Panc1 (cell line): ENCODE measurements around the gene SLC25A30. TPM values are rescaled to one million over a fixed set of nuclear protein-coding genes. Genes with fewer than 3 reads are reported as not detected.

Experiments used
- ATAC-seq: fragments of 200-7000 bp; cut with Tn5 transposase; 2 replicates; pipeline ENCODE4 v1.9.1; 2020; ENCODE audit warnings: mild to moderate bottlenecking, moderate library complexity
- BruUV-seq: library from RNA; stranded (reverse); fragments of 400-500 nt; replicated peaks from 2 replicates; lab custom pipeline; 2021; lab: Mats Ljungman, UMichigan
- CTCF ChIA-PET: fragments of 300-600 bp; sonication (Branson Sonifier 250); formaldehyde crosslinking; loops from one replicate; lab custom pipeline; 2022; ENCODE audit warnings: antibody characterized with exemption; lab: Charles Lee
- POLR2A ChIA-PET: fragments of 300-600 bp; sonication (Branson Sonifier 250); formaldehyde crosslinking; loops from one replicate; lab custom pipeline; 2022; ENCODE audit warnings: antibody characterized with exemption; lab: Charles Lee
- DNase-seq: peaks from one replicate; pipeline ENCODE4 v3.0.0-alpha.2; 2010; ENCODE audit warnings: low read depth, low spot score
- H3K27ac ChIP-seq: 2 replicates; pipeline ENCODE4 v1.5.1; 2011; ENCODE audit warnings: mild to moderate bottlenecking, low read length, inconsistent platforms
- H3K27me3 ChIP-seq: fragments of 200-500 bp; sonication (Bioruptor generic); 2 replicates; pipeline ENCODE4 v1.6.0; 2014; ENCODE audit warnings: low read length, inconsistent platforms; ENCODE audit not compliant: control insufficient read depth, insufficient read depth
- H3K36me3 ChIP-seq: fragments of 200-500 bp; sonication (Bioruptor generic); 2 replicates; pipeline ENCODE4 v1.5.1; 2014; ENCODE audit warnings: inconsistent platforms, mild to moderate bottlenecking, low read length, moderate library complexity; ENCODE audit not compliant: control insufficient read depth, insufficient read depth
- H3K4me1 ChIP-seq: 2 replicates; pipeline ENCODE4 v1.5.1; 2011; ENCODE audit warnings: inconsistent platforms, mild to moderate bottlenecking, low read length, moderate library complexity; ENCODE audit not compliant: control insufficient read depth, insufficient read depth
- H3K4me3 ChIP-seq, 2 experiments: 2 replicates each; pipeline ENCODE4 v1.5.1; 2011 to 2012; ENCODE audit warnings: low read depth in 2 of 2, low read length in 2 of 2, mild to moderate bottlenecking in 2 of 2, inconsistent platforms in 1 of 2, moderate library complexity in 1 of 2
- H3K9me3 ChIP-seq: fragments of 200-500 bp; sonication (Bioruptor generic); 2 replicates; pipeline ENCODE4 v1.5.1; 2014; ENCODE audit warnings: low read depth, mild to moderate bottlenecking, inconsistent platforms, low read length, moderate library complexity; ENCODE audit not compliant: control insufficient read depth, insufficient read depth
- POLR2AphosphoS5 ChIP-seq: IDR thresholded peaks from 2 replicates; pipeline ENCODE4 v1.6.1; 2012; ENCODE audit warnings: mild to moderate bottlenecking, low read depth, low read length, moderate library complexity
- REST ChIP-seq, 2 experiments: IDR thresholded peaks; 2 replicates each; pipeline ENCODE4 v1.6.1; 2011 to 2012; ENCODE audit warnings: low read depth in 2 of 2, control low read depth in 1 of 2, low read length in 1 of 2, mild to moderate bottlenecking in 1 of 2, moderate library complexity in 1 of 2; ENCODE audit not compliant: insufficient read depth in 1 of 2
- SIN3A ChIP-seq: IDR thresholded peaks from 2 replicates; pipeline ENCODE4 v1.6.1; 2012; ENCODE audit warnings: low read depth, mild to moderate bottlenecking, low read length, moderate library complexity, borderline replicate concordance; ENCODE audit not compliant: insufficient read depth
- TCF7L2 ChIP-seq: IDR thresholded peaks from 2 replicates; pipeline ENCODE4 v1.6.1; 2011; ENCODE audit warnings: mild to moderate bottlenecking, low read depth, low read length, inconsistent platforms
- in situ Hi-C: cut with HindIII; loops from 2 replicates; pipeline ENCODE4 v1.10.0; 2016; ENCODE audit warnings: low sequenced_read_pairs, low pct_unique_long_range_greater_than_20kb
- intact Hi-C: fragments of 100-400 bp; cut with micrococcal nuclease; formaldehyde crosslinking; loops from one replicate; pipeline ENCODE4 v1.10.0; 2022; ENCODE audit not compliant: unreplicated experiment
- total RNA-seq: library from RNA; stranded (reverse); gene quantifications from one replicate; pipeline ENCODE4 v1.2.1, GENCODE V29; 2021; ENCODE audit not compliant: unreplicated experiment
- TF ChIP-seq, protein P1 (sequence below): fragments of 450-650 bp; IDR thresholded peaks from 2 replicates; pipeline ENCODE4 v1.5.1; 2017; ENCODE audit warnings: mild to moderate bottlenecking

SLC25A30 gene
- total RNA-seq, 1 experiment from 2014 or later, result 26.8 TPM

DNA sequence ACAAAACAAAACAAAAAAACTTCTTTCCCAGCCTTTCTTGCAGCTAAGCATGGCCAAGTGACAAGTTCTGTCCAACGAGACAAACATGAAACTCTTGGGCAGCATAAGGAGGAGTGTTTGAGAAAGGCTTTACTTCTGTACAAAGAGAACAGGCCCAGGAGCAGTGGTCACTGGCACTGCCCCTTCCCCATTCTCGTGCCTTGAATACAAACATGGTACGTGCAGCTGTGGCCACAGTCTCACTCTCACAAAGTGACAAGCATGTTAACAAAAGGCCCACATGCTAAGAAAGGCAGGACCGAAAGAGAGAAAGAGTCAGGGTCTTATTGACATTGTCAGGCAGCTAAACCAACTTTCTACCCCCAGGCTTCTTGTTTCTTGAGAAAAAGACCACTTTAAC lies 19.8 kb upstream of the SLC25A30 start:
- TF ChIP-seq, protein P1, sequence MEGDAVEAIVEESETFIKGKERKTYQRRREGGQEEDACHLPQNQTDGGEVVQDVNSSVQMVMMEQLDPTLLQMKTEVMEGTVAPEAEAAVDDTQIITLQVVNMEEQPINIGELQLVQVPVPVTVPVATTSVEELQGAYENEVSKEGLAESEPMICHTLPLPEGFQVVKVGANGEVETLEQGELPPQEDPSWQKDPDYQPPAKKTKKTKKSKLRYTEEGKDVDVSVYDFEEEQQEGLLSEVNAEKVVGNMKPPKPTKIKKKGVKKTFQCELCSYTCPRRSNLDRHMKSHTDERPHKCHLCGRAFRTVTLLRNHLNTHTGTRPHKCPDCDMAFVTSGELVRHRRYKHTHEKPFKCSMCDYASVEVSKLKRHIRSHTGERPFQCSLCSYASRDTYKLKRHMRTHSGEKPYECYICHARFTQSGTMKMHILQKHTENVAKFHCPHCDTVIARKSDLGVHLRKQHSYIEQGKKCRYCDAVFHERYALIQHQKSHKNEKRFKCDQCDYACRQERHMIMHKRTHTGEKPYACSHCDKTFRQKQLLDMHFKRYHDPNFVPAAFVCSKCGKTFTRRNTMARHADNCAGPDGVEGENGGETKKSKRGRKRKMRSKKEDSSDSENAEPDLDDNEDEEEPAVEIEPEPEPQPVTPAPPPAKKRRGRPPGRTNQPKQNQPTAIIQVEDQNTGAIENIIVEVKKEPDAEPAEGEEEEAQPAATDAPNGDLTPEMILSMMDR, result no peak
- TF ChIP-seq SIN3A (no peak), TCF7L2 (no peak), REST (IDR thresholded peaks at IDR 0.05; ENCODE audit: insufficient read depth in 1 of 2, low read depth in 2 of 2, low read length in 1 of 2) (no peak), POLR2AphosphoS5 (no peak)
- no peaks in the 10 kb centered on the region for H3K9me3 ChIP-seq
- DNase-seq (no peak), ATAC-seq (no peak)
- no peaks in the 10 kb centered on the region for H3K36me3 ChIP-seq
- H3K27ac ChIP-seq, result no peak overlapping the region
- intact Hi-C loops, result no loop called here
- no peak overlapping the region for H3K4me3 ChIP-seq
- in situ Hi-C loops, result no loop called here
- CTCF ChIA-PET, result no interaction called here
- no peaks in the 10 kb centered on the region for H3K27me3 ChIP-seq
- POLR2A ChIA-PET, result no interaction called here
- H3K4me1 ChIP-seq, result no peaks in the 10 kb centered on the region
- no TSS peak for BruUV-seq

GRCh38 chr13:45436953-45437352 lies 18.8 kb upstream of the SLC25A30 start:
- BruUV-seq, result no TSS peak
- in situ Hi-C loops (no loop called here), intact Hi-C loops (no loop called here)
- Histone ChIP-seq H3K4me3 (no peak overlapping the region), H3K27me3 (no peaks in the 10 kb centered on the region), H3K4me1 (no peaks in the 10 kb centered on the region), H3K9me3 (no peaks in the 10 kb centered on the region), H3K36me3 (no peaks in the 10 kb centered on the region), H3K27ac (no peak overlapping the region)
- TF ChIP-seq SIN3A (no peak), POLR2AphosphoS5 (no peak), REST (IDR thresholded peaks at IDR 0.05; ENCODE audit: insufficient read depth in 1 of 2, low read depth in 2 of 2, low read length in 1 of 2) (no peak), TCF7L2 (no peak)
- TF ChIP-seq, protein P1, result no peak
- DNase-seq, result no peak
- ChIA-PET CTCF (no interaction called here), POLR2A (no interaction called here)
- ATAC-seq, result no peak
